Amygdala (tissue), 56 donors: Measurements from ENCODE around the gene PDLIM5.
"Not testable (repeated sequence)": the region's sequence is repeated elsewhere in the genome, so short reads cannot be mapped to it uniquely, and the experiment has no call there.

Experiments
- DNase-seq, 56 donors: peaks; one replicate each; lab custom pipeline; 2025; lab: John Stamatoyannopoulos, UW

PDLIM5 gene

GRCh38 chr4:94488670-94489069 lies 36.9 kb downstream of the PDLIM5 start:
- no peak for DNase-seq

GRCh38 chr4:94489098-94489497 lies 37.4 kb downstream of the PDLIM5 start:
- DNase-seq: no peak

- DNase-seq: no peak
These were observed 38.7 kb downstream of the PDLIM5 start for GRCh38 chr4:94490437-94490836.

GRCh38 chr4:94491322-94491721 lies 39.6 kb downstream of the PDLIM5 start:
- DNase-seq: no peak

- no peak for DNase-seq
These were observed 43.7 kb downstream of the PDLIM5 start for GRCh38 chr4:94495408-94495807.

GRCh38 chr4:94497690-94498089 lies 45.9 kb downstream of the PDLIM5 start:
- DNase-seq: no peak

GRCh38 chr4:94498502-94498901 lies 46.8 kb downstream of the PDLIM5 start:
- DNase-seq: no peak

GRCh38 chr4:94500685-94501084 lies 48.9 kb downstream of the PDLIM5 start:
- DNase-seq: no peak

- no peak for DNase-seq
These were observed 52.8 kb downstream of the PDLIM5 start for GRCh38 chr4:94504545-94504944.

GRCh38 chr4:94506822-94507221 lies 55.1 kb downstream of the PDLIM5 start:
- no peak for DNase-seq

- DNase-seq: no peak
These were observed 55.5 kb downstream of the PDLIM5 start for GRCh38 chr4:94507281-94507680.

GRCh38 chr4:94507708-94508107 lies 56.0 kb downstream of the PDLIM5 start:
- peak in 1 of 56 donors; percentile 4 for DNase-seq

- no peak for DNase-seq
These were observed 56.6 kb downstream of the PDLIM5 start for GRCh38 chr4:94508296-94508695.

- DNase-seq: no peak
These were observed 57.1 kb downstream of the PDLIM5 start for GRCh38 chr4:94508806-94509205.

- DNase-seq: no peak
These were observed 59.8 kb downstream of the PDLIM5 start for GRCh38 chr4:94511591-94511990.

- DNase-seq: not testable (repeated sequence)
These were observed 61.8 kb downstream of the PDLIM5 start for GRCh38 chr4:94513532-94513931.

- DNase-seq: no peak
These were observed 63.6 kb downstream of the PDLIM5 start for GRCh38 chr4:94515365-94515764.

GRCh38 chr4:94516067-94516466 lies 64.3 kb downstream of the PDLIM5 start:
- DNase-seq: no peak

- DNase-seq: no peak
These were observed 65.3 kb downstream of the PDLIM5 start for GRCh38 chr4:94516999-94517398.

GRCh38 chr4:94517492-94517891 lies 65.8 kb downstream of the PDLIM5 start:
- no peak for DNase-seq

GRCh38 chr4:94519019-94519418 lies 67.3 kb downstream of the PDLIM5 start:
- no peak for DNase-seq

GRCh38 chr4:94519925-94520789 lies 68.4 kb downstream of the PDLIM5 start:
- DNase-seq: no peak
